Tongue (tissue), 2 donors: Measurements from ENCODE around the gene MRC2. TPM values are rescaled to one million over a fixed set of nuclear protein-coding genes. Genes with fewer than 3 reads are reported as not detected.
A peak's percentile ranks its signal among the peaks of the same experiment; 100 is the strongest.

Experiments used
- DNase-seq: peaks from one replicate; pipeline ENCODE4 v3.0.0-alpha.2; 2015
- total RNA-seq: library from RNA; depleted of rRNA; stranded (reverse); fragments of >200 nt; gene quantifications from one replicate; pipeline ENCODE4 v1.2.3, GENCODE V29; 2014

The MRC2 gene
- total RNA-seq, 1 donor from 2014 or later, result 206 TPM

GRCh38 chr17:62661337-62661736 lies 33.9 kb downstream of the MRC2 start:
- no peak for DNase-seq

GRCh38 chr17:62662855-62663254 lies 35.4 kb downstream of the MRC2 start:
- DNase-seq, result no peak

GRCh38 chr17:62663304-62663703 lies 35.8 kb downstream of the MRC2 start:
- no peak for DNase-seq

GRCh38 chr17:62664336-62665120 lies 37.1 kb downstream of the MRC2 start:
- no peak for DNase-seq

- no peak for DNase-seq
Measured at GRCh38 chr17:62665599-62665998, 38.1 kb downstream of the MRC2 start.

GRCh38 chr17:62666061-62666800 lies 38.8 kb downstream of the MRC2 start:
- no peak for DNase-seq

GRCh38 chr17:62666801-62667591 lies 39.5 kb downstream of the MRC2 start:
- no peak for DNase-seq

GRCh38 chr17:62668091-62668804 lies 40.8 kb downstream of the MRC2 start:
- DNase-seq, result peak; percentile 43

GRCh38 chr17:62670202-62670821 lies 42.8 kb downstream of the MRC2 start:
- DNase-seq, result peak; percentile 67

GRCh38 chr17:62671553-62671952 lies 44.1 kb downstream of the MRC2 start:
- no peak for DNase-seq

GRCh38 chr17:62672957-62673356 lies 45.5 kb downstream of the MRC2 start:
- DNase-seq, result no peak

GRCh38 chr17:62673614-62674362 lies 46.3 kb downstream of the MRC2 start:
- no peak for DNase-seq

- no peak for DNase-seq
Measured at GRCh38 chr17:62674363-62674739, 46.9 kb downstream of the MRC2 start.

GRCh38 chr17:62674841-62675240 lies 47.4 kb downstream of the MRC2 start:
- DNase-seq, result no peak

GRCh38 chr17:62675260-62675659 lies 47.8 kb downstream of the MRC2 start:
- peak; percentile 71 for DNase-seq

- no peak for DNase-seq
Measured at GRCh38 chr17:62675701-62676100, 48.2 kb downstream of the MRC2 start.

- DNase-seq, result no peak
Measured at GRCh38 chr17:62676231-62676943, 48.9 kb downstream of the MRC2 start.

GRCh38 chr17:62676952-62677596 lies 49.6 kb downstream of the MRC2 start:
- no peak for DNase-seq

GRCh38 chr17:62678214-62678919 lies 50.9 kb downstream of the MRC2 start:
- DNase-seq, result no peak
